Dendritic cell treated with granulocyte-macrophage colony-stimulating factor and Interleukin-4, amounts not matched to agents 40 ng/mL and 50 ng/mL, for 4 days (primary cell): ENCODE measurements around the gene DDC.
"Not testable (repeated sequence)": the region's sequence is repeated elsewhere in the genome, so short reads cannot be mapped to it uniquely, and the experiment has no call there.

Experiments
- H3K27ac Mint-ChIP-seq: one replicate; pipeline ENCODE4 v1.8.0; 2022; ENCODE audit warnings: mild to moderate bottlenecking, mixed read lengths
- H3K27me3 Mint-ChIP-seq: one replicate; pipeline ENCODE4 v1.8.0; 2022; ENCODE audit warnings: mild to moderate bottlenecking, mixed read lengths
- H3K36me3 Mint-ChIP-seq: one replicate; pipeline ENCODE4 v1.8.0; 2022; ENCODE audit warnings: low read depth, mixed read lengths
- H3K4me1 Mint-ChIP-seq: one replicate; pipeline ENCODE4 v1.8.0; 2022; ENCODE audit warnings: low read depth, mixed read lengths
- H3K4me3 Mint-ChIP-seq: one replicate; pipeline ENCODE4 v1.8.0; 2022; ENCODE audit warnings: mild to moderate bottlenecking, moderate library complexity, mixed read lengths
- H3K9me3 Mint-ChIP-seq: one replicate; pipeline ENCODE4 v1.8.0; 2022; ENCODE audit warnings: mixed read lengths
- intact Hi-C: fragments of 100-400 bp; cut with micrococcal nuclease; formaldehyde crosslinking; loops from one replicate; pipeline ENCODE4 v1.15.0; 2022

The DDC gene

GRCh38 chr7:50535291-50535711 is 29.9 kb downstream of the DDC start:
- H3K9me3 Mint-ChIP-seq, H3K27ac Mint-ChIP-seq, intact Hi-C loops, H3K36me3 Mint-ChIP-seq, H3K4me3 Mint-ChIP-seq, H3K27me3 Mint-ChIP-seq: not testable (repeated sequence)
- H3K4me1 Mint-ChIP-seq, result peaks cover 14% of the 10 kb centered on the region

- intact Hi-C loops, result no loop called here
- peaks cover 14% of the 10 kb centered on the region for H3K4me1 Mint-ChIP-seq
Observed at GRCh38 chr7:50534690-50535290, 30.4 kb downstream of the DDC start.

GRCh38 chr7:50533866-50534265 is 31.3 kb downstream of the DDC start:
- no peak overlapping the region for H3K27ac Mint-ChIP-seq
- no peaks in the 10 kb centered on the region for H3K9me3 Mint-ChIP-seq
- intact Hi-C loops, result no loop called here
- no peaks in the 10 kb centered on the region for H3K27me3 Mint-ChIP-seq
- peaks cover 14% of the 10 kb centered on the region for H3K4me1 Mint-ChIP-seq
- no peak overlapping the region for H3K4me3 Mint-ChIP-seq
- H3K36me3 Mint-ChIP-seq, result no peaks in the 10 kb centered on the region

More at GRCh38 chr7:50534690-50535290, 30.4 kb downstream of the DDC start:
- Mint-ChIP-seq H3K27me3 (no peaks in the 10 kb centered on the region), H3K4me3 (no peak overlapping the region), H3K9me3 (no peaks in the 10 kb centered on the region), H3K27ac (no peak overlapping the region), H3K36me3 (no peaks in the 10 kb centered on the region)

- intact Hi-C loops, result no loop called here
- Mint-ChIP-seq H3K27me3 (no peaks in the 10 kb centered on the region), H3K36me3 (no peaks in the 10 kb centered on the region), H3K4me3 (no peak overlapping the region), H3K9me3 (no peaks in the 10 kb centered on the region), H3K27ac (no peak overlapping the region), H3K4me1 (peaks cover 14% of the 10 kb centered on the region)
Observed at GRCh38 chr7:50531928-50532327, 33.3 kb downstream of the DDC start.

GRCh38 chr7:50531401-50531911 is 33.7 kb downstream of the DDC start:
- H3K27ac Mint-ChIP-seq, result no peak overlapping the region
- peaks cover 14% of the 10 kb centered on the region for H3K4me1 Mint-ChIP-seq
- intact Hi-C loops, result no loop called here
- no peaks in the 10 kb centered on the region for H3K9me3 Mint-ChIP-seq
- H3K4me3 Mint-ChIP-seq, result no peak overlapping the region
- H3K36me3 Mint-ChIP-seq, result no peaks in the 10 kb centered on the region
- H3K27me3 Mint-ChIP-seq, result no peaks in the 10 kb centered on the region

GRCh38 chr7:50530766-50531165 is 34.4 kb downstream of the DDC start:
- no peak overlapping the region for H3K4me3 Mint-ChIP-seq
- H3K4me1 Mint-ChIP-seq, result peaks cover 14% of the 10 kb centered on the region
- H3K27ac Mint-ChIP-seq, result no peak overlapping the region
- intact Hi-C loops, result no loop called here
- peaks cover 1% of the 10 kb centered on the region for H3K27me3 Mint-ChIP-seq
- no peaks in the 10 kb centered on the region for H3K9me3 Mint-ChIP-seq
- no peaks in the 10 kb centered on the region for H3K36me3 Mint-ChIP-seq

GRCh38 chr7:50529093-50529862 is 35.9 kb downstream of the DDC start:
- Mint-ChIP-seq H3K27ac (no peak overlapping the region), H3K4me1 (peaks cover 4% of the 10 kb centered on the region), H3K4me3 (no peak overlapping the region), H3K9me3 (no peaks in the 10 kb centered on the region), H3K27me3 (peaks cover 2% of the 10 kb centered on the region), H3K36me3 (no peaks in the 10 kb centered on the region)
- intact Hi-C loops, result no loop called here

GRCh38 chr7:50528266-50529092 is 36.7 kb downstream of the DDC start:
- Mint-ChIP-seq H3K27ac (no peak overlapping the region), H3K27me3 (peaks cover 4% of the 10 kb centered on the region), H3K9me3 (no peaks in the 10 kb centered on the region), H3K36me3 (no peaks in the 10 kb centered on the region), H3K4me1 (no peaks in the 10 kb centered on the region), H3K4me3 (no peak overlapping the region)
- intact Hi-C loops, result no loop called here

GRCh38 chr7:50519350-50519749 is 45.9 kb downstream of the DDC start:
- H3K4me1 Mint-ChIP-seq, H3K36me3 Mint-ChIP-seq, intact Hi-C loops, H3K27ac Mint-ChIP-seq, H3K4me3 Mint-ChIP-seq, H3K27me3 Mint-ChIP-seq: not testable (repeated sequence)
- peaks cover 20% of the 10 kb centered on the region for H3K9me3 Mint-ChIP-seq

- Mint-ChIP-seq H3K9me3 (peaks cover 11% of the 10 kb centered on the region), H3K4me1 (no peaks in the 10 kb centered on the region), H3K27ac (no peak overlapping the region), H3K36me3 (no peaks in the 10 kb centered on the region), H3K27me3 (peaks cover 2% of the 10 kb centered on the region), H3K4me3 (no peak overlapping the region)
- intact Hi-C loops, result no loop called here
Observed at GRCh38 chr7:50513166-50513871, 51.9 kb downstream of the DDC start.

GRCh38 chr7:50512384-50512783 is 52.8 kb downstream of the DDC start:
- intact Hi-C loops, result no loop called here
- Mint-ChIP-seq H3K4me1 (no peaks in the 10 kb centered on the region), H3K27ac (no peak overlapping the region), H3K9me3 (peaks cover 9% of the 10 kb centered on the region), H3K4me3 (no peak overlapping the region), H3K36me3 (no peaks in the 10 kb centered on the region), H3K27me3 (peaks cover 2% of the 10 kb centered on the region)

- Mint-ChIP-seq H3K27ac (no peak overlapping the region), H3K27me3 (peaks cover 2% of the 10 kb centered on the region), H3K9me3 (no peaks in the 10 kb centered on the region), H3K36me3 (no peaks in the 10 kb centered on the region), H3K4me3 (no peak overlapping the region), H3K4me1 (no peaks in the 10 kb centered on the region)
- intact Hi-C loops, result no loop called here
Observed at GRCh38 chr7:50509459-50509858, 55.7 kb downstream of the DDC start.

GRCh38 chr7:50508471-50508943 is 56.7 kb downstream of the DDC start:
- no peaks in the 10 kb centered on the region for H3K27me3 Mint-ChIP-seq
- H3K4me1 Mint-ChIP-seq, result no peaks in the 10 kb centered on the region
- no peaks in the 10 kb centered on the region for H3K36me3 Mint-ChIP-seq
- H3K9me3 Mint-ChIP-seq, result no peaks in the 10 kb centered on the region
- no peak overlapping the region for H3K27ac Mint-ChIP-seq
- intact Hi-C loops, result no loop called here
- H3K4me3 Mint-ChIP-seq, result no peak overlapping the region
